Loucy (cell line): ENCODE results near the gene KIF18B.

Experiments used
- H2AFZ ChIP-seq: fragments of 200-600 bp; sonication (generic); 2 replicates; pipeline ENCODE4 v1.6.0; 2016; ENCODE audit warnings: antibody characterized with exemption, mild to moderate bottlenecking, low read length, moderate library complexity
- H3F3A ChIP-seq: fragments of 200-600 bp; 2 replicates; pipeline ENCODE4 v1.6.0; 2016; ENCODE audit warnings: antibody characterized with exemption, low read depth, mild to moderate bottlenecking
- H3K27me3 ChIP-seq: fragments of 200-600 bp; sonication (generic); 2 replicates; pipeline ENCODE4 v1.6.1; 2014; ENCODE audit warnings: low read length, mild to moderate bottlenecking; ENCODE audit not compliant: insufficient read depth, poor library complexity, severe bottlenecking
- H3K36me3 ChIP-seq: fragments of 200-600 bp; sonication (generic); 2 replicates; pipeline ENCODE4 v1.6.1; 2016; ENCODE audit warnings: low read length; ENCODE audit not compliant: insufficient read depth
- H3K4me1 ChIP-seq: fragments of 200-600 bp; sonication (generic); 2 replicates; pipeline ENCODE4 v1.5.1; 2014; ENCODE audit warnings: low read length, mild to moderate bottlenecking; ENCODE audit not compliant: insufficient read depth, poor library complexity, severe bottlenecking
- H3K4me2 ChIP-seq: fragments of 200-600 bp; sonication (generic); 2 replicates; pipeline ENCODE4 v1.6.0; 2014; ENCODE audit warnings: antibody characterized with exemption, low read length, low read depth, mild to moderate bottlenecking; ENCODE audit not compliant: poor library complexity, severe bottlenecking
- H3K4me3 ChIP-seq: fragments of 200-600 bp; sonication (generic); 2 replicates; pipeline ENCODE4 v1.5.1; 2014; ENCODE audit warnings: low read length, mild to moderate bottlenecking, mixed read lengths; ENCODE audit not compliant: poor library complexity, severe bottlenecking
- H3K79me2 ChIP-seq: fragments of 200-600 bp; sonication (generic); 2 replicates; pipeline ENCODE4 v1.6.1; 2014; ENCODE audit warnings: low read length; ENCODE audit not compliant: insufficient read depth
- H3K9ac ChIP-seq: fragments of 200-600 bp; sonication (generic); 2 replicates; pipeline ENCODE4 v1.6.0; 2014; ENCODE audit warnings: mild to moderate bottlenecking, low read depth, low read length, moderate library complexity; ENCODE audit not compliant: poor library complexity, severe bottlenecking
- H3K9me2 ChIP-seq: fragments of 200-600 bp; sonication (generic); replicated peaks from 2 replicates; pipeline ENCODE4 v1.6.1; 2016; ENCODE audit warnings: low read depth, low read length, mixed read lengths
- H3K9me3 ChIP-seq: fragments of 200-600 bp; sonication (generic); 2 replicates; pipeline ENCODE4 v1.6.1; 2014; ENCODE audit warnings: mild to moderate bottlenecking, antibody characterized with exemption, low read length, low read depth; ENCODE audit not compliant: insufficient read depth
- H4K20me1 ChIP-seq: fragments of 200-600 bp; sonication (generic); 2 replicates; pipeline ENCODE4 v1.6.0; 2014; ENCODE audit warnings: antibody characterized with exemption, low read length, mild to moderate bottlenecking; ENCODE audit not compliant: insufficient read depth, poor library complexity, severe bottlenecking
- EZH2phosphoT487 ChIP-seq: fragments of 200-600 bp; IDR thresholded peaks from 2 replicates; pipeline ENCODE4 v1.6.1; 2018; ENCODE audit warnings: antibody characterized with exemption, mild to moderate bottlenecking, moderate library complexity, borderline replicate concordance
- TF ChIP-seq, protein P1 (sequence below): fragments of 200-600 bp; sonication (generic); conservative IDR thresholded peaks from 2 replicates; pipeline ENCODE4 v1.5.1; 2014; ENCODE audit warnings: mild to moderate bottlenecking, antibody characterized with exemption, low read length

The KIF18B gene

DNA sequence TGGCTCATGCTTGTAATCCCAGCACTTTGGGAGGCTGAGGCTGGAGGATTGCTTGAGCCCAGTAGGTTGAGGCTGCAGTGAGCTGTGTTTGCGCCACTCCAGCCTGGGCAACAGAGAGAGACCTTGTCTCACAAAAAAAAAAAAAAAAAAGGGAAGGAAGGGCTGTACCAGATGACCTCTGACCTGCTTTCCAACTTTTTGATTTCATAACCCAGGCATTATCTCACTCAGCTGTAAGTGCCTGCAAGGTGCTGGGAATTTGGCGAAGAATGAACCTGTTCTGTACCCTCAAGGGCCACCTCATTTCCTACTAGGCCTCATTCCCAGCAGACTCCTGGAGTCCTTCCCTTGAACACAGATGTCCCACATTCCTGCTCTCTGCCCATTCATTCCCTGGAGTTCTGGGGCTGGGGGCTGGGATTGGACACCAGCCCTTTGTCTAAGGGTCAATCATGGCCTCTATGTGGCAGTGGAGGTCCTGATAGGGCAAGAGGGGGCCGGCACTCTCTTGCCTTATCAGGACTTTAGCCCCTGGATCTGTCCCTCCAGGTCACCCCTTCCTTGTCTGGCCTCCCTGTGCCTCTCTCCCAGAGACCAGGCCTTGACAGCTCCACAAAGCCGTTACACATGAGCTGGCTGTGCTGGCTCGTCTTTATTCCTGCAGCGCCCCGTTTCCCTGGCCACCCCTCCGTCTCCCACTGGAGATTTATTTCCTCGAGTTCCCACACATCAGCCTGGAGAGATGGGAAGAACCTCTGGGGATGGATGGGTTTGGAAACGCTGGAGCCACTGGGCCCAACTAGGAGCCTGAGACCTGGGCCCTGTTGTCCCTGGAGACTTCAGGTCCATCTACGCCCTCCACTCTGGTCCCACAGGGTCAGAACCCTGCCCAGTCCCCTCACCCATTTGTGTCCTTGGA, 31.5 kb downstream of the KIF18B start:
- H3K36me3 ChIP-seq, result no peaks in the 10 kb centered on the region
- peaks cover 10% of the 10 kb centered on the region for H3K4me1 ChIP-seq
- H3K4me2 ChIP-seq, result no peak overlapping the region
- no peak for TF ChIP-seq EZH2phosphoT487
- TF ChIP-seq, protein P1, sequence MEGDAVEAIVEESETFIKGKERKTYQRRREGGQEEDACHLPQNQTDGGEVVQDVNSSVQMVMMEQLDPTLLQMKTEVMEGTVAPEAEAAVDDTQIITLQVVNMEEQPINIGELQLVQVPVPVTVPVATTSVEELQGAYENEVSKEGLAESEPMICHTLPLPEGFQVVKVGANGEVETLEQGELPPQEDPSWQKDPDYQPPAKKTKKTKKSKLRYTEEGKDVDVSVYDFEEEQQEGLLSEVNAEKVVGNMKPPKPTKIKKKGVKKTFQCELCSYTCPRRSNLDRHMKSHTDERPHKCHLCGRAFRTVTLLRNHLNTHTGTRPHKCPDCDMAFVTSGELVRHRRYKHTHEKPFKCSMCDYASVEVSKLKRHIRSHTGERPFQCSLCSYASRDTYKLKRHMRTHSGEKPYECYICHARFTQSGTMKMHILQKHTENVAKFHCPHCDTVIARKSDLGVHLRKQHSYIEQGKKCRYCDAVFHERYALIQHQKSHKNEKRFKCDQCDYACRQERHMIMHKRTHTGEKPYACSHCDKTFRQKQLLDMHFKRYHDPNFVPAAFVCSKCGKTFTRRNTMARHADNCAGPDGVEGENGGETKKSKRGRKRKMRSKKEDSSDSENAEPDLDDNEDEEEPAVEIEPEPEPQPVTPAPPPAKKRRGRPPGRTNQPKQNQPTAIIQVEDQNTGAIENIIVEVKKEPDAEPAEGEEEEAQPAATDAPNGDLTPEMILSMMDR, result no peak
- H3K79me2 ChIP-seq, result no peaks in the 10 kb centered on the region
- H3K27me3 ChIP-seq, result no peaks in the 10 kb centered on the region
- H3F3A ChIP-seq, result no peaks in the 10 kb centered on the region
- no peaks in the 10 kb centered on the region for H3K9me2 ChIP-seq
- no peaks in the 10 kb centered on the region for H4K20me1 ChIP-seq
- no peaks in the 10 kb centered on the region for H3K9me3 ChIP-seq
- no peak overlapping the region for H3K9ac ChIP-seq
- no peak overlapping the region for H3K4me3 ChIP-seq
- H2AFZ ChIP-seq, result no peak overlapping the region

DNA sequence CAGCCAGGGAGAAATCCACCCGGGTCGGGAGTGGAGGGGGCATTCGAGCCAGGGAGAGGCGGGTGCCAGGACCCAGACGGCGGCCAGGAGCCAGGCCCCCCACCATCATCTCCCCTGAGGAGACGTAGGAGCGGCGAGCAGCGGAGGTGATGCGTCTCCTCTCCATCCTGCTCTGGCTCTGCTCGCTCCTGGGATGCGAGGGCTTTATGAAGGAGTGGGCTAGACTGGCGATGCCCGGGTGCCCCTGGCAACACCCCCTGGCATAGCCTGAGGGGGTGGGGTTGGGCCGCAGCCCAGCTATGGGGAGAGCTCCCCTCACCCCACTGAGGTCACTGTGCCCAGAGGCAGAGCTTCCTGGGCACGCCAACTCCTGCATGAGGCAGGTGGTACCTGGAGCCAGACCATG, 32.2 kb downstream of the KIF18B start, which contains the start of gene GFAP:
Gene GFAP (minus strand): TSS at position 180 of the 406 bp plus-strand sequence. CDS start 14 bp downstream, at position 166.
- Histone ChIP-seq H3F3A (no peaks in the 10 kb centered on the region), H3K4me2 (no peak within 1 kb of the TSS), H3K9me3 (no peaks in the 10 kb centered on the region), H4K20me1 (no peaks in the 10 kb centered on the region), H2AFZ (no peak within 1 kb of the TSS), H3K4me1 (peaks cover 2% of the 10 kb centered on the region), H3K36me3 (no peaks in the 10 kb centered on the region), H3K9me2 (no peaks in the 10 kb centered on the region), H3K27me3 (no peaks in the 10 kb centered on the region), H3K79me2 (no peaks in the 10 kb centered on the region), H3K9ac (no peak within 1 kb of the TSS), H3K4me3 (no peak within 1 kb of the TSS)
- TF ChIP-seq, protein P1, result no peak
- no peak for TF ChIP-seq EZH2phosphoT487

DNA sequence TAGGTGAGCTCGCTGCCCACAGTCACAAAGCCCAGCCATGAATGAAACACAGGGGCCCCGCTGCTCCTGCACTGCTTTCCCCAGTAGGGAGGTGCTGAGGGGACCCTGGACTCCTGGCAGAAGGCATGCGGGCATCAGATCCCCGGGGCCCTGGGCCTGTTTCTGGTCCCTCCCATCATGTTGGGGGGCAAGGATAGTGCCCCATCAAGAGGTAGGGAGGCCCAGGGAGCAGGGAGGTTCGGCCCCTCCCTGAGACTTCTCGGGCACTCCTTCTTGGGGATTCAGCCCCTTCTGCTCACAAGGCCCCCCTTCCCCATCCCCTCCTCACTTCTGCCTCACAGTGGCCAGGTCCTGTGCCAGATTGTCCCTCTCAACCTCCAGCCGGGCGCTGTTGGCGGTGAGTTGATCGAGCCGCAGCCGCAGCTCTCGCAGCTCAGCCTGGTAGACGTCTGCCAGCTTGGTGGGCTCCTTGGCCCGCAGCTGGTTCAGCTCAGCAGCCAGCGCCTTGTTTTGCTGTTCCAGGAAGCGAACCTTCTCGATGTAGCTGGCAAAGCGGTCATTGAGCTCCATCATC, 32.8 kb downstream of the KIF18B start:
- H3F3A ChIP-seq, result no peaks in the 10 kb centered on the region
- no peaks in the 10 kb centered on the region for H3K4me1 ChIP-seq
- no peaks in the 10 kb centered on the region for H3K9me2 ChIP-seq
- no peaks in the 10 kb centered on the region for H4K20me1 ChIP-seq
- H3K4me3 ChIP-seq, result no peak overlapping the region
- H3K9ac ChIP-seq, result no peak overlapping the region
- H3K36me3 ChIP-seq, result no peaks in the 10 kb centered on the region
- H3K79me2 ChIP-seq, result no peaks in the 10 kb centered on the region
- TF ChIP-seq, protein P1, result no peak
- TF ChIP-seq EZH2phosphoT487, result no peak
- no peaks in the 10 kb centered on the region for H3K9me3 ChIP-seq
- no peaks in the 10 kb centered on the region for H3K27me3 ChIP-seq
- no peak overlapping the region for H2AFZ ChIP-seq
- no peak overlapping the region for H3K4me2 ChIP-seq
